Neural cell (in vitro differentiated cells): Measurements from ENCODE around the gene MGAT4B. TPM values are rescaled to one million over a fixed set of nuclear protein-coding genes. Genes with fewer than 3 reads are reported as not detected.
A peak's percentile ranks its signal among the peaks of the same experiment; 100 is the strongest.

ENCODE experiments used
- H2AFZ ChIP-seq: fragments of 200-600, 300-800 bp; sonication (generic), shearing (Covaris generic); 2 replicates; pipeline ENCODE4 v1.6.0; 2014; ENCODE audit warnings: low read depth, mild to moderate bottlenecking, antibody characterized with exemption, low read length, moderate library complexity
- H3F3A ChIP-seq: fragments of 200-600 bp; shearing (Covaris generic); 2 replicates; pipeline ENCODE4 v1.6.1; 2016; ENCODE audit warnings: mild to moderate bottlenecking, moderate library complexity, mixed read lengths, antibody characterized with exemption, low read length; ENCODE audit not compliant: insufficient read depth, poor library complexity, severe bottlenecking
- H3K27ac ChIP-seq: fragments of 200-600, 300-800 bp; sonication (generic), shearing (Covaris generic); 2 replicates; pipeline ENCODE4 v1.5.1; 2014; ENCODE audit warnings: mild to moderate bottlenecking, low read length, moderate library complexity
- H3K27me3 ChIP-seq: fragments of 300-800, 200-600 bp; sonication (generic), shearing (Covaris generic); 2 replicates; pipeline ENCODE4 v1.6.0; 2014; ENCODE audit warnings: mild to moderate bottlenecking, low read depth, low read length, moderate library complexity; ENCODE audit not compliant: insufficient read depth
- H3K36me3 ChIP-seq: fragments of 300-800, 200-600 bp; sonication (generic), shearing (Covaris generic); 2 replicates; pipeline ENCODE4 v1.5.1; 2014; ENCODE audit warnings: mild to moderate bottlenecking, antibody characterized with exemption, low read length, moderate library complexity; ENCODE audit not compliant: insufficient read depth
- H3K4me2 ChIP-seq: fragments of 300-800, 200-600 bp; sonication (generic), shearing (Covaris generic); 2 replicates; pipeline ENCODE4 v1.6.0; 2014; ENCODE audit warnings: mild to moderate bottlenecking, low read length
- H3K4me3 ChIP-seq: fragments of 300-800, 200-600 bp; sonication (generic), shearing (Covaris generic); 2 replicates; pipeline ENCODE4 v1.5.1; 2014; ENCODE audit warnings: mild to moderate bottlenecking, low read length, moderate library complexity
- H3K79me2 ChIP-seq: fragments of 200-600 bp; shearing (Covaris generic); replicated peaks from 2 replicates; pipeline ENCODE4 v1.6.0; 2014; ENCODE audit warnings: mild to moderate bottlenecking, low read length, moderate library complexity; ENCODE audit not compliant: insufficient read depth
- H3K9ac ChIP-seq: fragments of 300-800, 200-600 bp; sonication (generic), shearing (Covaris generic); 2 replicates; pipeline ENCODE4 v1.6.1; 2016; ENCODE audit warnings: mild to moderate bottlenecking, low read length, mixed read lengths
- H3K9me2 ChIP-seq: fragments of 200-600 bp; shearing (Covaris generic); 2 replicates; pipeline ENCODE4 v1.6.1; 2016; ENCODE audit warnings: mild to moderate bottlenecking, low read length, mixed read lengths; ENCODE audit not compliant: insufficient read depth
- H3K9me3 ChIP-seq: fragments of 200-600, 300-800 bp; sonication (generic), shearing (Covaris generic); 2 replicates; pipeline ENCODE4 v1.6.1; 2016; ENCODE audit warnings: mild to moderate bottlenecking, mixed run types, low read length, moderate library complexity, mixed read lengths
- H4K20me1 ChIP-seq: fragments of 200-600 bp; shearing (Covaris generic); 2 replicates; pipeline ENCODE4 v1.6.1; 2016; ENCODE audit warnings: mild to moderate bottlenecking, mixed run types; ENCODE audit not compliant: insufficient read depth
- CTCF ChIP-seq: fragments of 450-650 bp; IDR thresholded peaks from 2 replicates; pipeline ENCODE4 v1.5.1; 2014; ENCODE audit warnings: antibody characterized with exemption, mild to moderate bottlenecking, moderate library complexity; ENCODE audit not compliant: poor library complexity, severe bottlenecking
- EP300 ChIP-seq: fragments of 450-650 bp; conservative IDR thresholded peaks from 2 replicates; pipeline ENCODE4 v1.6.1; 2014; ENCODE audit warnings: antibody characterized with exemption, mild to moderate bottlenecking, moderate library complexity; ENCODE audit not compliant: poor library complexity, severe bottlenecking
- EZH2 ChIP-seq: fragments of 200-600, 300-800 bp; shearing (Covaris generic), sonication (generic); IDR thresholded peaks from 2 replicates; pipeline ENCODE4 v1.6.1; 2014; ENCODE audit warnings: antibody characterized with exemption, low read length, borderline replicate concordance, mild to moderate bottlenecking; ENCODE audit not compliant: insufficient read depth, poor library complexity, severe bottlenecking
- MXI1 ChIP-seq: fragments of 450-650 bp; conservative IDR thresholded peaks from 2 replicates; pipeline ENCODE4 v1.6.1; 2014; ENCODE audit warnings: antibody characterized with exemption, mild to moderate bottlenecking; ENCODE audit not compliant: poor library complexity, severe bottlenecking
- POLR2AphosphoS5 ChIP-seq: IDR thresholded peaks from 2 replicates; pipeline ENCODE4 v1.6.1; 2012
- RAD21 ChIP-seq: fragments of 450-650 bp; conservative IDR thresholded peaks from 2 replicates; pipeline ENCODE4 v1.6.1; 2014; ENCODE audit warnings: antibody characterized with exemption, mild to moderate bottlenecking, moderate library complexity
- REST ChIP-seq: IDR thresholded peaks from 2 replicates; pipeline ENCODE4 v1.6.1; 2012; ENCODE audit warnings: borderline replicate concordance
- SMC3 ChIP-seq: fragments of 450-650 bp; conservative IDR thresholded peaks from 2 replicates; pipeline ENCODE4 v1.6.1; 2014; ENCODE audit warnings: antibody characterized with exemption, mild to moderate bottlenecking, moderate library complexity; ENCODE audit not compliant: poor library complexity
- TAF1 ChIP-seq: IDR thresholded peaks from 2 replicates; pipeline ENCODE4 v1.6.1; 2012; ENCODE audit warnings: low read depth
- polyA minus RNA-seq: library from RNA; depleted of rRNA, polyadenylated mRNA; stranded (reverse); fragments of >200 nt; gene quantifications from 2 replicates; pipeline ENCODE4 v1.2.3, GENCODE V29; 2014
- polyA plus RNA-seq: library from polyadenylated mRNA; depleted of rRNA; stranded (reverse); fragments of >200 nt; gene quantifications from 2 replicates; pipeline ENCODE4 v1.2.3, GENCODE V29; 2014

Gene MGAT4B
- polyA plus RNA-seq (70.6 and 83.7 TPM in 2 replicates), polyA minus RNA-seq (46.0 and 56.5 TPM in 2 replicates)

- Histone ChIP-seq H3K36me3 (no peaks in the 10 kb centered on the region), H3F3A (no peaks in the 10 kb centered on the region), H2AFZ (peak within 1 kb of the TSS; percentile 51), H4K20me1 (no peaks in the 10 kb centered on the region), H3K27ac (peak within 1 kb of the TSS; percentile 61), H3K4me3 (peak within 1 kb of the TSS; percentile 94), H3K79me2 (peaks cover 7% of the 10 kb centered on the region), H3K9me2 (no peaks in the 10 kb centered on the region), H3K9ac (peak within 1 kb of the TSS; percentile 85), H3K4me2 (no peak within 1 kb of the TSS), H3K9me3 (no peaks in the 10 kb centered on the region), H3K27me3 (no peaks in the 10 kb centered on the region)
- TF ChIP-seq POLR2AphosphoS5 (peak; percentile 14), TAF1 (no peak), RAD21 (no peak), MXI1 (peak; percentile 1), EZH2 (no peak), SMC3 (no peak), REST (no peak), EP300 (no peak), CTCF (no peak)
Measured at GRCh38 chr5:179806250-179807048, at the start of gene MGAT4B. Gene MGAT4B (minus strand): TSS chr5:179806866. CDS start chr5:179806583, 283 bp downstream.

GRCh38 chr5:179854356-179854755, 47.7 kb upstream of the MGAT4B start:
- Histone ChIP-seq H3K9ac (no peak overlapping the region), H3K79me2 (peaks cover 31% of the 10 kb centered on the region), H3K27ac (no peak overlapping the region), H3K9me2 (no peaks in the 10 kb centered on the region), H3K4me2 (no peak overlapping the region), H3K4me3 (no peak overlapping the region), H3F3A (no peaks in the 10 kb centered on the region), H4K20me1 (no peaks in the 10 kb centered on the region), H3K9me3 (no peaks in the 10 kb centered on the region), H2AFZ (no peak overlapping the region), H3K27me3 (no peaks in the 10 kb centered on the region), H3K36me3 (peaks cover 17% of the 10 kb centered on the region)
- no peak for TF ChIP-seq EP300
- no peak for TF ChIP-seq MXI1
- TF ChIP-seq EZH2: no peak
- no peak for TF ChIP-seq SMC3
- TF ChIP-seq POLR2AphosphoS5: no peak
- no peak for TF ChIP-seq TAF1
- TF ChIP-seq REST: no peak
- TF ChIP-seq RAD21: no peak
- no peak for TF ChIP-seq CTCF
